ENCODE measurements around the gene PLVAP. TPM values are rescaled to one million over a fixed set of nuclear protein-coding genes. Genes with fewer than 3 reads are reported as not detected.

The PLVAP gene
- polyA plus RNA-seq, 2 of the 4 experiments (the other 2 are of a cell fraction): not detected

GRCh38 chr19:17319473-17320238 is 57.5 kb downstream of the PLVAP start:
- no peak overlapping the region for H3K4me2 ChIP-seq
- FAIRE-seq (no peak), ATAC-seq (no peak), DNase-seq (ENCODE audit: low read depth in 1 of 2, low spot score in 1 of 2) (no peak)
- no peak overlapping the region; a peak in 1 of 6 replicates for H3K27ac ChIP-seq
- TF ChIP-seq PBX3 (IDR thresholded peaks at IDR 0.05) (no peak), NPAS2 (CRISPR knock-in tag; IDR thresholded peaks at IDR 0.05; ENCODE audit: borderline replicate concordance) (no peak), CBX2 (IDR thresholded peaks at IDR 0.05; ENCODE audit: borderline replicate concordance, low read depth) (no peak), ZSCAN20 (CRISPR knock-in tag; IDR thresholded peaks at IDR 0.05) (no peak), ESRRA (IDR thresholded peaks at IDR 0.05; ENCODE audit: borderline replicate concordance, low read length) (no peak), HEYL (CRISPR knock-in tag; IDR thresholded peaks at IDR 0.05) (no peak)
- ChIA-PET POLR2A (no interaction called here), CTCF (no interaction called here)
- WGBS (ENCODE audit: missing lambda C conversion rate): 95% methylated on average over 30 of the region's 40 CpGs
- H3K4me1 ChIP-seq: peaks cover 16% of the 10 kb centered on the region
- H3K4me3 ChIP-seq: no peak overlapping the region
- H3K9me3 ChIP-seq: no peaks in the 10 kb centered on the region

- H3K4me3 ChIP-seq: no peak overlapping the region
- no peak for ATAC-seq
- WGBS (ENCODE audit: missing lambda C conversion rate): 100% methylated on average over 3 of the region's 6 CpGs
- DNase-seq (ENCODE audit: low read depth in 1 of 2, low spot score in 1 of 2): no peak
- TF ChIP-seq EHMT2 (IDR thresholded peaks at IDR 0.05; ENCODE audit: low read depth) (no peak), CTCF (IDR thresholded peaks at IDR 0.05) (no peak), NPAS2 (CRISPR knock-in tag; IDR thresholded peaks at IDR 0.05; ENCODE audit: borderline replicate concordance) (no peak), NFE2L2 (conservative IDR thresholded peaks at IDR 0.05; ENCODE audit: low read length) (no peak), TP53 (CRISPR knock-in tag; IDR thresholded peaks at IDR 0.05) (no peak)
- peaks cover 16% of the 10 kb centered on the region for H3K4me1 ChIP-seq
- no peaks in the 10 kb centered on the region for H3K9me3 ChIP-seq
- FAIRE-seq: no peak
- CTCF ChIA-PET: no interaction called here
- H3K4me2 ChIP-seq: no peak overlapping the region
- POLR2A ChIA-PET: no interaction called here
- H3K27ac ChIP-seq: peak overlapping the region in 1 of 2 experiments; percentile 41; a peak in 1 of 6 replicates
Measured at GRCh38 chr19:17318966-17319365, 58.2 kb downstream of the PLVAP start.

- H3K4me1 ChIP-seq: peaks cover 45% of the 10 kb centered on the region
- no peak overlapping the region for H3K4me3 ChIP-seq
- H3K4me2 ChIP-seq: no peak overlapping the region
- no peaks in the 10 kb centered on the region for H3K9me3 ChIP-seq
- FAIRE-seq: no peak
- no peak overlapping the region; a peak in 1 of 6 replicates for H3K27ac ChIP-seq
- ChIA-PET CTCF (interaction anchor here (0.5 kb wide), 1 partner anchor 31 kb away, joined by 4 read pairs; no protein-coding TSS in a partner anchor), POLR2A (no interaction called here)
- no peak for ATAC-seq
- WGBS (ENCODE audit: missing lambda C conversion rate): 87% methylated on average over 12 of the region's 19 CpGs
- no peak for DNase-seq (ENCODE audit: low read depth in 1 of 2, low spot score in 1 of 2)
- TF ChIP-seq HOXA7 (CRISPR knock-in tag; IDR thresholded peaks at IDR 0.05): no peak
- TF ChIP-seq TP53 (CRISPR knock-in tag; IDR thresholded peaks at IDR 0.05): no peak
- no peak for TF ChIP-seq FOSB (CRISPR knock-in tag; IDR thresholded peaks at IDR 0.05)
- TF ChIP-seq NPAS2 (CRISPR knock-in tag; IDR thresholded peaks at IDR 0.05; ENCODE audit: borderline replicate concordance): no peak
- no peak for TF ChIP-seq ELK1 (IDR thresholded peaks at IDR 0.05; ENCODE audit: low read depth, low read length)
- no peak for TF ChIP-seq KDM5A (IDR thresholded peaks at IDR 0.05)
- TF ChIP-seq BCL3 (IDR thresholded peaks at IDR 0.05): no peak
- TF ChIP-seq ESRRA (IDR thresholded peaks at IDR 0.05; ENCODE audit: borderline replicate concordance, low read length): no peak
- TF ChIP-seq FOXS1 (CRISPR knock-in tag; IDR thresholded peaks at IDR 0.05): no peak
- TF ChIP-seq ZNF302 (CRISPR knock-in tag; IDR thresholded peaks at IDR 0.05): no peak
- no peak for TF ChIP-seq REST (IDR thresholded peaks at IDR 0.05)
- TF ChIP-seq ZC3H11A (IDR thresholded peaks at IDR 0.05): no peak
- TF ChIP-seq EHF (CRISPR knock-in tag; IDR thresholded peaks at IDR 0.05): no peak
- no peak for TF ChIP-seq NR3C1 (IDR thresholded peaks at IDR 0.05)
- no peak for TF ChIP-seq EHMT2 (IDR thresholded peaks at IDR 0.05; ENCODE audit: low read depth)
- TF ChIP-seq POLR2AphosphoS2 (conservative IDR thresholded peaks at IDR 0.05; ENCODE audit: low read length): no peak
- TF ChIP-seq EP300 (IDR thresholded peaks at IDR 0.05): no peak
Measured at GRCh38 chr19:17314007-17314593, 63.0 kb downstream of the PLVAP start.
